ENCODE data around the gene SH3BP2. TPM values are rescaled to one million over a fixed set of nuclear protein-coding genes. Genes with fewer than 3 reads are reported as not detected.
A peak's percentile ranks its signal among the peaks of the same experiment; 100 is the strongest.

Gene SH3BP2
- total and polyA plus RNA-seq, 10 donors = 42.0 to 295 (median 237) TPM

GRCh38 chr4:2827071-2827873, 34.4 kb downstream of the SH3BP2 start:
- TF ChIP-seq POLR2A (IDR thresholded peaks at IDR 0.05) (no peak), CTCF (IDR thresholded peaks at IDR 0.05 in 8 of 11, conservative IDR thresholded peaks at IDR 0.05 in 3 of 11) (no peak), POLR2AphosphoS5 (IDR thresholded peaks at IDR 0.05) (peak in 2 of 3 donors; percentile 3 to 61)
- no peaks in the 10 kb centered on the region for H3K27me3 ChIP-seq (replicated peaks in 1 of 7)
- peak; percentile 68 for DNase-seq
- WGBS, 5 donors = 92 to 94% (median 92%) methylated on average over 25 to 31 of the region's 31 CpGs
- peaks cover 0 to 100% (median 93%) of the 10 kb centered on the region in 6 donors for H3K36me3 ChIP-seq
- no peak overlapping the region for H3K4me3 ChIP-seq
- intact Hi-C loops (cut with DNase I; ENCODE audit: low total_unique reads) = no loop called here
- H3K9me3 ChIP-seq = no peaks in the 10 kb centered on the region
- peaks cover 2 to 91% (median 53%) of the 10 kb centered on the region in 6 donors for H3K4me1 ChIP-seq
- H3K27ac ChIP-seq = peak overlapping the region in 2 of 8 donors; percentile 21 to 93

- no peaks in the 10 kb centered on the region for H3K9me3 ChIP-seq
- H3K36me3 ChIP-seq = peaks cover 0 to 100% (median 93%) of the 10 kb centered on the region in 6 donors
- H3K27ac ChIP-seq = peak overlapping the region in 2 of 8 donors; percentile 86 to 93
- H3K27me3 ChIP-seq (replicated peaks in 1 of 7) = no peaks in the 10 kb centered on the region
- intact Hi-C loops (cut with DNase I; ENCODE audit: low total_unique reads) = no loop called here
- DNase-seq = peak; percentile 71
- no peak overlapping the region for H3K4me3 ChIP-seq
- TF ChIP-seq POLR2AphosphoS5 (IDR thresholded peaks at IDR 0.05) (peak in 2 of 3 donors; percentile 2 to 4), POLR2A (IDR thresholded peaks at IDR 0.05) (no peak), CTCF (IDR thresholded peaks at IDR 0.05 in 8 of 11, conservative IDR thresholded peaks at IDR 0.05 in 3 of 11) (no peak)
- H3K4me1 ChIP-seq = peaks cover 2 to 91% (median 56%) of the 10 kb centered on the region in 6 donors
- whole genome bisulfite sequencing, 5 donors = 77 to 86% (median 78%) methylated on average over 22 to 24 of the region's 24 CpGs
Observed at GRCh38 chr4:2827874-2828751, 35.2 kb downstream of the SH3BP2 start.

GRCh38 chr4:2828758-2829181, 35.9 kb downstream of the SH3BP2 start:
- peaks cover 8 to 91% (median 56%) of the 10 kb centered on the region in 6 donors for H3K4me1 ChIP-seq
- no peaks in the 10 kb centered on the region for H3K27me3 ChIP-seq (replicated peaks in 1 of 7)
- 80 to 90% (median 85%) methylated on average over 17 of the region's 17 CpGs for WGBS, 5 donors
- peak overlapping the region in 2 of 8 donors; percentile 86 to 93 for H3K27ac ChIP-seq
- DNase-seq = peak; percentile 72
- no peak for TF ChIP-seq POLR2A (IDR thresholded peaks at IDR 0.05)
- TF ChIP-seq POLR2AphosphoS5 (IDR thresholded peaks at IDR 0.05) = peak in 1 of 3 donors; percentile 44
- no peak for TF ChIP-seq CTCF (IDR thresholded peaks at IDR 0.05 in 8 of 11, conservative IDR thresholded peaks at IDR 0.05 in 3 of 11)
- no peaks in the 10 kb centered on the region for H3K9me3 ChIP-seq
- intact Hi-C loops (cut with DNase I; ENCODE audit: low total_unique reads) = no loop called here
- H3K36me3 ChIP-seq = peaks cover 0 to 100% (median 92%) of the 10 kb centered on the region in 6 donors
- H3K4me3 ChIP-seq = no peak overlapping the region
